Stomach smooth muscle (tissue), 2 donors: Measurements from ENCODE around the gene CLTB.

Experiments used
- H3K27ac ChIP-seq: one replicate; pipeline ENCODE4 v1.7.0; 2013; ENCODE audit warnings: mild to moderate bottlenecking, low read length, inconsistent platforms
- H3K27me3 ChIP-seq, 2 donors: one replicate each; pipeline ENCODE4 v1.7.0; 2013; ENCODE audit warnings: low read length in 2 of 2; ENCODE audit not compliant: insufficient read depth in 2 of 2, control insufficient read depth in 1 of 2
- H3K36me3 ChIP-seq, 2 donors: one replicate each; pipeline ENCODE4 v1.7.0; 2013; ENCODE audit warnings: low read length in 2 of 2; ENCODE audit not compliant: control insufficient read depth in 2 of 2, insufficient read depth in 2 of 2
- H3K4me1 ChIP-seq: one replicate; pipeline ENCODE4 v1.7.0; 2013; ENCODE audit warnings: low read length; ENCODE audit not compliant: control insufficient read depth, insufficient read depth
- H3K4me3 ChIP-seq, 2 donors: one replicate each; pipeline ENCODE4 v1.7.0; 2013; ENCODE audit warnings: low read length in 2 of 2
- H3K9ac ChIP-seq, 2 donors: one replicate each; pipeline ENCODE4 v1.7.0; 2013; ENCODE audit warnings: low read length in 2 of 2, mild to moderate bottlenecking in 1 of 2
- H3K9me3 ChIP-seq, 2 donors: one replicate each; pipeline ENCODE4 v1.7.0; 2013; ENCODE audit warnings: low read length in 2 of 2; ENCODE audit not compliant: control insufficient read depth in 2 of 2
- donor health status: healthy.
- donor health status: Pancreatic carcinoma.

Gene CLTB

DNA sequence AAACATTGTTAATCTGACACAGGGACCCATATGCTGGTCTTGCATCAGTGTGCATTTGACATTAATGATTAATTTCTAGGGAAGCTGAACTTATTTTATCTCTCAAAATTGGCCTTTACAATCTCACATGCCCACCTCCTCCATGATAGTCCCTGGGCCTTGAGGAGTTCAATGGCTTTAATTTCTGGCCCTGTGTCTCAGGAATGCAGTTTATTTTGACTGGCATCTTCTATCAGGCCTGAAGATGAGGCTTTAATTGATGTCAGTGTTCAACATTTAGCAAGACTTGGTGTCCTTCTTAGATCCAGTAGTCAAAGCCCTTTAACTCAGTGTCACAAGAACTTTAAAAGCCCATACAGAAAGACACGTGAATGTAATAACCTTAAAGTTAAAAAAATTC, 10.5 kb upstream of the CLTB start:
- H3K27me3 ChIP-seq = no peaks in the 10 kb centered on the region
- H3K9me3 ChIP-seq = no peaks in the 10 kb centered on the region
- no peak overlapping the region for H3K27ac ChIP-seq
- no peaks in the 10 kb centered on the region for H3K4me1 ChIP-seq
- H3K9ac ChIP-seq = no peak overlapping the region
- H3K36me3 ChIP-seq = no peaks in the 10 kb centered on the region
- no peak overlapping the region for H3K4me3 ChIP-seq

DNA sequence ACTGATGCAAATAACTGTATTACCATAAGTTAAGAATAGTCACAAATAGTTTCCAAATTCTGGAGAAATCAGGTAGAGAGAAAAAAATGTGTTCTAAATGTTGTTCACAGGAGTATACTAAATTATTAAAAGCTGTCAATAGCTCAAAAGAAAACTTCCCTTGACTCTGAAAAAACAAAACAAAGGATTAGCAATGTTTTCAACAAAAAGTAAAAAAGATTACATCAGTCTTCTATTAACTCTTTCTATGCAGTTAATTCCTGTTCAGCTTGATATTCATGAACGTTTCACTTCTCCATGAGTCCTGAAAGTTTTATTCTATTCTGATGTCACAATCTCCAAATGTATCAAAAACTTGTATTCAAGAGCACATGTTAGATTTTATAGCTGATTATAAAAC, 9.5 kb upstream of the CLTB start:
- H3K9me3 ChIP-seq = no peaks in the 10 kb centered on the region
- H3K27ac ChIP-seq = no peak overlapping the region
- no peak overlapping the region for H3K9ac ChIP-seq
- no peaks in the 10 kb centered on the region for H3K36me3 ChIP-seq
- H3K27me3 ChIP-seq = no peaks in the 10 kb centered on the region
- H3K4me1 ChIP-seq = no peaks in the 10 kb centered on the region
- no peak overlapping the region for H3K4me3 ChIP-seq

GRCh38 chr5:176425138-176425537, 8.8 kb upstream of the CLTB start:
- no peaks in the 10 kb centered on the region for H3K36me3 ChIP-seq
- H3K4me1 ChIP-seq = no peaks in the 10 kb centered on the region
- no peak overlapping the region for H3K9ac ChIP-seq
- H3K27me3 ChIP-seq = no peaks in the 10 kb centered on the region
- no peak overlapping the region for H3K27ac ChIP-seq
- H3K4me3 ChIP-seq = no peak overlapping the region
- H3K9me3 ChIP-seq = no peaks in the 10 kb centered on the region

DNA sequence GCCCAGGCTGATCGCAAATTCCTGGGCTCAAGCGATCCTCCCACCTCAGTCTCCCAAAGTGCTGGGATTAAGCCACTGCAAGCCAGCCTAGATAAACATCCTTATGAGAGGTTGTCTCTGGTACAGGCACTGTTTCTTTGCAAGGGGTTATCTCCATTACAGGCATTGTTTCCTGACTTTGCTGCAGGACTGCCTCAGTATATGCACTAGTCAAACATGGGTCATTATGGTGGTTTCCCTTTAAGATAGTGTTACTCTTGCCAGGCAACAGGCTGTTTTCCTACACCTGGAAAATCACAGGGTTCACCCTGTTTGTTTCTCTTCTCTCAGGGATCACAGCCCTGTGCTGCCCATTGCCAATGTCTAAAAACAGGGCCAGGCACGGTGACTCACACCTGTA, 7.8 kb upstream of the CLTB start:
- Histone ChIP-seq H3K9ac (no peak overlapping the region), H3K36me3 (no peaks in the 10 kb centered on the region), H3K4me1 (no peaks in the 10 kb centered on the region), H3K27ac (no peak overlapping the region), H3K4me3 (no peak overlapping the region), H3K27me3 (no peaks in the 10 kb centered on the region), H3K9me3 (no peaks in the 10 kb centered on the region)

DNA sequence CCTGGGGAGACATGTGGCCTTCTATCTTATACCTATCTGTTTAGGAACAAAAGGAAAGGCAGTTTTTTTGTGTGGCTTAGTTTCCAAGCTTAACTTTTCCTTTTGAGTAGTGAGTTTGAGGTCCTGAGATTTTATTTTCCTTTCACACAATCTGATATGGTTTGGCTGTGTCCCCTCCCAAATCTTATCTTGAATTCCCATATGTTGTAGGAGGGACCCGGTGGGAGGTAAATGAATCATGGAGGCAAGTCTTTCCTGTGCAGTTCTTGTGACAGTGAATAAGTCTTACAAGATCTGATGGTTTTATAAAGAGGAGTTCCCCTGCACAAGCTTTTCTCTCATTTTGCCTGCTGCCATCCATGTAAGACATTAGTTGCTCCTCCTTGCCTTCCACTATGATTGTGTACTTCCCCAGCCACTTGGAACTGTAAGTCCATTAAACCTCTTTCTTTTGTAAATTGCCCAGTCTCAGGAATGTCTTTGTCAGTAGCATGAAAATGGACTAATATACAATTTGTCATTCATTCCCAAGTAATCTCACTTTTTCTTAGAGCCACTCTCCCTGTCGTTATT, 4.7 kb upstream of the CLTB start:
- no peak overlapping the region for H3K9ac ChIP-seq
- H3K27ac ChIP-seq = no peak overlapping the region
- peaks cover 8% of the 10 kb centered on the region for H3K4me1 ChIP-seq
- H3K9me3 ChIP-seq = no peaks in the 10 kb centered on the region
- no peaks in the 10 kb centered on the region for H3K27me3 ChIP-seq
- H3K36me3 ChIP-seq = no peaks in the 10 kb centered on the region
- H3K4me3 ChIP-seq = no peak overlapping the region

- H3K4me3 ChIP-seq = no peak overlapping the region
- H3K27ac ChIP-seq = no peak overlapping the region
- no peaks in the 10 kb centered on the region for H3K27me3 ChIP-seq
- peaks cover 15% of the 10 kb centered on the region for H3K4me1 ChIP-seq
- H3K9me3 ChIP-seq = no peaks in the 10 kb centered on the region
- no peak overlapping the region for H3K9ac ChIP-seq
- H3K36me3 ChIP-seq = no peaks in the 10 kb centered on the region
Measured at GRCh38 chr5:176420086-176420485, 3.7 kb upstream of the CLTB start.

- Histone ChIP-seq H3K4me3 (no peak overlapping the region), H3K9ac (no peak overlapping the region), H3K4me1 (peaks cover 32% of the 10 kb centered on the region), H3K36me3 (no peaks in the 10 kb centered on the region), H3K27me3 (no peaks in the 10 kb centered on the region), H3K9me3 (no peaks in the 10 kb centered on the region), H3K27ac (no peak overlapping the region)
Measured at GRCh38 chr5:176418251-176418650, 1.9 kb upstream of the CLTB start.

- peak overlapping the region; percentile 66 for H3K27ac ChIP-seq
- H3K4me3 ChIP-seq = peak overlapping the region; percentile 4 to 89
- peak overlapping the region; percentile 11 to 79 for H3K9ac ChIP-seq
- H3K9me3 ChIP-seq = no peaks in the 10 kb centered on the region
- no peaks in the 10 kb centered on the region for H3K36me3 ChIP-seq
- H3K4me1 ChIP-seq = peaks cover 36% of the 10 kb centered on the region
- no peaks in the 10 kb centered on the region for H3K27me3 ChIP-seq
Measured at GRCh38 chr5:176416965-176417364, 626 bp upstream of the CLTB start.

DNA sequence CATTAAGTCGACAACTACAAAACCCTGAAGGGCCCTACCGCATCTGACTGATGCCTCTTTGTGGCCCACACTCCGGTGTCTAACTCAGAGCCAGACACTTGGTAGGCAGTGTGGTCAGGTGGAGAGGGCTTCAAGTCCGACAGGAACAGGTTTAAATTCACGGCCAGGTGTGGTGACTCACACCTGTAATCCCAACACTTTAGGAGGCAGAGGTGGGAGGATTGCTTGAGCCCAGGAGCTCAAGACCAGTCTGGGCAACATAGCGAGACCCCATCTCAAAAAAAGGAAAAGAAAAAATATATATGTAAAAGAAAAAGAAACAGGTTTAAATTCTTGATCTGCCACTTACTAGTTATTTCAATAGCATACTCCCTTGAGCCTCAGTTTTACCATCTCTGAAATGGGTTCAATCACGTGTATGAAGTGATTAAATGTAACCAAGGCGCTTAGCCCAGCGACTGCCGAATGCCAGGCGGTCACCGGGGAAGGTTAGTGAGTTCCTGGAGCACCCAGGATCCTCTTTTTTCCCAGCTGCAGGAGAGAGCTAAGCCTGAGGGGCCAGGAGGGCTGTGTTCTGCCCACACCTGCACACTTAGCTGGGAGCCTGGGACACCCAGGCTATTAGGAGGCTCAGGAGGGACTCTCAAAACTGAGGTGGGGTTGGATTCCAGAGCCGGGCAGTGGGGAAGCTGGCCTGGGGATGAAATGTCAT, 943 bp downstream of the CLTB start:
- Histone ChIP-seq H3K27me3 (no peaks in the 10 kb centered on the region), H3K4me1 (peaks cover 36% of the 10 kb centered on the region), H3K27ac (peak overlapping the region; percentile 80), H3K36me3 (peaks cover 0 to under 1% of the 10 kb centered on the region in 2 donors), H3K9me3 (no peaks in the 10 kb centered on the region), H3K4me3 (peak overlapping the region; percentile 87 to 89), H3K9ac (peak overlapping the region; percentile 87 to 91)

DNA sequence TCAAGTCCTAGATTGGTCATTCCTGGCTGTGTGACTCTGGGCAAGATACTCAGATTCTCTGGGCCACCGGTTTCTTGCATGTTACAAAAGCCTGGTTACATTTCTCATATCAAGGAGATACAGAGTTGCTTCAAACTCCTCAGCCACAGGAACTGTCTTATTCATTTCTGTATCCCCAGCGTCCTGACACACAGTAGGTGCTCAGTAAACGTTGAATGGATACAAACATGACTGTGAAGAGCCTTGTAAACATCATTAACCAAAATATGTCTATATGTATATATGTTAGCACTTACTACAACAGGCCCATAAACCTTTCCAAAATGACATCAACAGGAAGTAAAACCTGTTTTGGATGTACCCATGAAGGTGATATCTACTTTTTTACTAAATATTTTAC, 1.6 kb downstream of the CLTB start:
- Histone ChIP-seq H3K9ac (peak overlapping the region; percentile 87 to 91), H3K4me3 (peak overlapping the region; percentile 87 to 89), H3K4me1 (peaks cover 36% of the 10 kb centered on the region), H3K9me3 (no peaks in the 10 kb centered on the region), H3K27ac (no peak overlapping the region), H3K36me3 (peaks cover 5 to 8% of the 10 kb centered on the region in 2 donors), H3K27me3 (no peaks in the 10 kb centered on the region)

GRCh38 chr5:176413709-176414191, 2.6 kb downstream of the CLTB start:
- Histone ChIP-seq H3K27me3 (no peaks in the 10 kb centered on the region), H3K4me1 (peaks cover 36% of the 10 kb centered on the region), H3K36me3 (peaks cover 9% of the 10 kb centered on the region in 2 donors), H3K4me3 (peak overlapping the region in 1 of 2 donors; percentile 29), H3K9me3 (no peaks in the 10 kb centered on the region), H3K9ac (peak overlapping the region in 1 of 2 donors; percentile 13), H3K27ac (peak overlapping the region; percentile 6)
